ENCODE results near the gene TRPV5.

DNA sequence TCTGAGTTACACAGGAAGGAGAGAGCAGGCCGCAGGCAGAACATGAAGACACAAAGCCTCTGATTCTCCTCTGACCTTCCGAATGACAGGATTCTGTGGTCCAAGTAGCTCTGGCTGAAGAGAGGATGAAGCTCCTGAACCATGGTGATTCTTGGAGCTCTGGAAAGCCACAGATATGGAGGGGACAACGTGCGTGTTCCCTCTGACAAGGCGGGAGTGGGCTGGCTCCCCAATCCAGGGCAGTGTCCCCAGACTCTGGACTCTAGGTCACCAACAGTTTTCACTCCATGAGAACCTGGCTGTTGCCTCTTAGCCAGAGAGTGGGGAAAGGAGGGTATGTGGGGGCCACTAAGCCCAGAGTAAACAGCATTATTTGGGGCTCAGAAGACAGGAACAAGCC, 40.6 kb downstream of the TRPV5 start:
- TF ChIP-seq, protein P1, sequence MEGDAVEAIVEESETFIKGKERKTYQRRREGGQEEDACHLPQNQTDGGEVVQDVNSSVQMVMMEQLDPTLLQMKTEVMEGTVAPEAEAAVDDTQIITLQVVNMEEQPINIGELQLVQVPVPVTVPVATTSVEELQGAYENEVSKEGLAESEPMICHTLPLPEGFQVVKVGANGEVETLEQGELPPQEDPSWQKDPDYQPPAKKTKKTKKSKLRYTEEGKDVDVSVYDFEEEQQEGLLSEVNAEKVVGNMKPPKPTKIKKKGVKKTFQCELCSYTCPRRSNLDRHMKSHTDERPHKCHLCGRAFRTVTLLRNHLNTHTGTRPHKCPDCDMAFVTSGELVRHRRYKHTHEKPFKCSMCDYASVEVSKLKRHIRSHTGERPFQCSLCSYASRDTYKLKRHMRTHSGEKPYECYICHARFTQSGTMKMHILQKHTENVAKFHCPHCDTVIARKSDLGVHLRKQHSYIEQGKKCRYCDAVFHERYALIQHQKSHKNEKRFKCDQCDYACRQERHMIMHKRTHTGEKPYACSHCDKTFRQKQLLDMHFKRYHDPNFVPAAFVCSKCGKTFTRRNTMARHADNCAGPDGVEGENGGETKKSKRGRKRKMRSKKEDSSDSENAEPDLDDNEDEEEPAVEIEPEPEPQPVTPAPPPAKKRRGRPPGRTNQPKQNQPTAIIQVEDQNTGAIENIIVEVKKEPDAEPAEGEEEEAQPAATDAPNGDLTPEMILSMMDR (conservative IDR thresholded peaks at IDR 0.05 in 1 of 2, IDR thresholded peaks at IDR 0.05 in 1 of 2; ENCODE audit: low read depth in 1 of 2, low read length in 2 of 2) = no peak
- TF ChIP-seq EZH2 (IDR thresholded peaks at IDR 0.05; ENCODE audit: low read length, missing control alignments) = no peak

All from fibroblast of lung (primary cell).